ENCODE data around the gene ATG12.

- TF ChIP-seq, protein P1, sequence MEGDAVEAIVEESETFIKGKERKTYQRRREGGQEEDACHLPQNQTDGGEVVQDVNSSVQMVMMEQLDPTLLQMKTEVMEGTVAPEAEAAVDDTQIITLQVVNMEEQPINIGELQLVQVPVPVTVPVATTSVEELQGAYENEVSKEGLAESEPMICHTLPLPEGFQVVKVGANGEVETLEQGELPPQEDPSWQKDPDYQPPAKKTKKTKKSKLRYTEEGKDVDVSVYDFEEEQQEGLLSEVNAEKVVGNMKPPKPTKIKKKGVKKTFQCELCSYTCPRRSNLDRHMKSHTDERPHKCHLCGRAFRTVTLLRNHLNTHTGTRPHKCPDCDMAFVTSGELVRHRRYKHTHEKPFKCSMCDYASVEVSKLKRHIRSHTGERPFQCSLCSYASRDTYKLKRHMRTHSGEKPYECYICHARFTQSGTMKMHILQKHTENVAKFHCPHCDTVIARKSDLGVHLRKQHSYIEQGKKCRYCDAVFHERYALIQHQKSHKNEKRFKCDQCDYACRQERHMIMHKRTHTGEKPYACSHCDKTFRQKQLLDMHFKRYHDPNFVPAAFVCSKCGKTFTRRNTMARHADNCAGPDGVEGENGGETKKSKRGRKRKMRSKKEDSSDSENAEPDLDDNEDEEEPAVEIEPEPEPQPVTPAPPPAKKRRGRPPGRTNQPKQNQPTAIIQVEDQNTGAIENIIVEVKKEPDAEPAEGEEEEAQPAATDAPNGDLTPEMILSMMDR (IDR thresholded peaks at IDR 0.05; ENCODE audit: poor library complexity, severe bottlenecking) = peak; percentile 51
- TF ChIP-seq SMC3 (conservative IDR thresholded peaks at IDR 0.05; ENCODE audit: poor library complexity) = peak; percentile 60
- TF ChIP-seq EP300 (conservative IDR thresholded peaks at IDR 0.05; ENCODE audit: poor library complexity, severe bottlenecking) = no peak
- no peak for TF ChIP-seq EZH2 (IDR thresholded peaks at IDR 0.05; ENCODE audit: borderline replicate concordance, insufficient read depth, low read length, poor library complexity, severe bottlenecking)
- TF ChIP-seq, protein P2, sequence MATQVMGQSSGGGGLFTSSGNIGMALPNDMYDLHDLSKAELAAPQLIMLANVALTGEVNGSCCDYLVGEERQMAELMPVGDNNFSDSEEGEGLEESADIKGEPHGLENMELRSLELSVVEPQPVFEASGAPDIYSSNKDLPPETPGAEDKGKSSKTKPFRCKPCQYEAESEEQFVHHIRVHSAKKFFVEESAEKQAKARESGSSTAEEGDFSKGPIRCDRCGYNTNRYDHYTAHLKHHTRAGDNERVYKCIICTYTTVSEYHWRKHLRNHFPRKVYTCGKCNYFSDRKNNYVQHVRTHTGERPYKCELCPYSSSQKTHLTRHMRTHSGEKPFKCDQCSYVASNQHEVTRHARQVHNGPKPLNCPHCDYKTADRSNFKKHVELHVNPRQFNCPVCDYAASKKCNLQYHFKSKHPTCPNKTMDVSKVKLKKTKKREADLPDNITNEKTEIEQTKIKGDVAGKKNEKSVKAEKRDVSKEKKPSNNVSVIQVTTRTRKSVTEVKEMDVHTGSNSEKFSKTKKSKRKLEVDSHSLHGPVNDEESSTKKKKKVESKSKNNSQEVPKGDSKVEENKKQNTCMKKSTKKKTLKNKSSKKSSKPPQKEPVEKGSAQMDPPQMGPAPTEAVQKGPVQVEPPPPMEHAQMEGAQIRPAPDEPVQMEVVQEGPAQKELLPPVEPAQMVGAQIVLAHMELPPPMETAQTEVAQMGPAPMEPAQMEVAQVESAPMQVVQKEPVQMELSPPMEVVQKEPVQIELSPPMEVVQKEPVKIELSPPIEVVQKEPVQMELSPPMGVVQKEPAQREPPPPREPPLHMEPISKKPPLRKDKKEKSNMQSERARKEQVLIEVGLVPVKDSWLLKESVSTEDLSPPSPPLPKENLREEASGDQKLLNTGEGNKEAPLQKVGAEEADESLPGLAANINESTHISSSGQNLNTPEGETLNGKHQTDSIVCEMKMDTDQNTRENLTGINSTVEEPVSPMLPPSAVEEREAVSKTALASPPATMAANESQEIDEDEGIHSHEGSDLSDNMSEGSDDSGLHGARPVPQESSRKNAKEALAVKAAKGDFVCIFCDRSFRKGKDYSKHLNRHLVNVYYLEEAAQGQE (IDR thresholded peaks at IDR 0.05; ENCODE audit: borderline replicate concordance) = no peak
- TF ChIP-seq TAF1 (IDR thresholded peaks at IDR 0.05; ENCODE audit: low read depth) = no peak
- peak; percentile 56 for TF ChIP-seq RAD21 (conservative IDR thresholded peaks at IDR 0.05)
Measured at GRCh38 chr5:115888027-115888426, 46.7 kb upstream of the ATG12 start.

All from neural cell (in vitro differentiated cells).